ENCODE data around the gene PPT2.

- TF ChIP-seq CTCF (IDR thresholded peaks at IDR 0.05): no peak
- no peak for TF ChIP-seq EP300 (IDR thresholded peaks at IDR 0.05)
Measured at GRCh38 chr6:32182555-32182981, 28.6 kb downstream of the PPT2 start.
